Measurements from ENCODE around the gene RALGAPA1. TPM values are rescaled to one million over a fixed set of nuclear protein-coding genes. Genes with fewer than 3 reads are reported as not detected.
A peak's percentile ranks its signal among the peaks of the same experiment; 100 is the strongest.
"Not testable (repeated sequence)": the region's sequence is repeated elsewhere in the genome, so short reads cannot be mapped to it uniquely, and the experiment has no call there.

The RALGAPA1 gene
- total RNA-seq (78.7 TPM), polyA plus RNA-seq (ENCODE audit: insufficient read depth, low read depth, low replicate concordance) (13.3 TPM)
- long read RNA-seq, donor 1, result 0 reads
- long read RNA-seq, donor 2, partial matches to known transcripts, result 10 of 10 reads
- long read RNA-seq, donor 2, other reads (novel, unspliced or antisense), result 0 of 10 reads
- long read RNA-seq, donor 3, partial matches to known transcripts, result 6 of 6 reads
- long read RNA-seq, donor 3, other reads (novel, unspliced or antisense), result 0 of 6 reads
- long read RNA-seq, donor 4, partial matches to known transcripts, result 0 of 1 reads
- long read RNA-seq, donor 4, other reads (novel, unspliced or antisense), result 0 of 1 reads
- long read RNA-seq, donor 5, result 0 reads
- long read RNA-seq, donor 6, result 0 reads
- long read RNA-seq, donor 7, full-length matches to known transcripts, result 1 of 14 reads
- long read RNA-seq, donor 7, partial matches to known transcripts, result 7 of 14 reads
- long read RNA-seq, donor 7, other reads (novel, unspliced or antisense), result 6 of 14 reads
- long read RNA-seq, donor 8, full-length matches to known transcripts, result 1 of 1 reads
- long read RNA-seq, donor 8, partial matches to known transcripts, result 0 of 1 reads
- long read RNA-seq, donor 8, other reads (novel, unspliced or antisense), result 0 of 1 reads
- long read RNA-seq, donor 9, result 0 reads
- long read RNA-seq, donor 10, full-length matches to known transcripts, result 1 of 9 reads
- long read RNA-seq, donor 10, partial matches to known transcripts, result 0 of 9 reads
- long read RNA-seq, donor 10, other reads (novel, unspliced or antisense), result 8 of 9 reads

- H3K36me3 ChIP-seq (ENCODE audit: control insufficient read depth in 2 of 3, insufficient read depth in 3 of 3, low read length in 3 of 3); H3K4me1 ChIP-seq (ENCODE audit: control insufficient read depth in 2 of 3, insufficient read depth in 2 of 3, low read depth in 1 of 3, low read length in 3 of 3); H3K27me3 ChIP-seq (ENCODE audit: control insufficient read depth, insufficient read depth, low read length); H3K9me3 ChIP-seq (ENCODE audit: control insufficient read depth in 2 of 3, insufficient read depth in 1 of 3, low read length in 3 of 3); intact Hi-C loops (cut with DNase I): not testable (repeated sequence)
- DNase-seq, result peak; percentile 96 to 99 (median 97)
- peak; percentile 78 for FAIRE-seq
- Histone ChIP-seq H3K27ac (ENCODE audit: low read depth in 2 of 2, low read length in 2 of 2) (peak within 1 kb of the TSS; percentile 32 to 52), H3K9ac (ENCODE audit: low read length in 3 of 3) (peak within 1 kb of the TSS in 2 of 3 donors; percentile 65 to 70), H3K4me3 (ENCODE audit: low read length in 3 of 3) (peak within 1 kb of the TSS; percentile 71 to 85 (median 78))
- TF ChIP-seq CTCF (IDR thresholded peaks at IDR 0.05; ENCODE audit: borderline replicate concordance, extremely low read depth, insufficient read depth), result peak; percentile 18
Observed at GRCh38 chr14:35808638-35809563, at the start of gene RALGAPA1. Gene RALGAPA1, minus strand, starts transcription at chr14:35809295. Its CDS starts 460 bp downstream, at chr14:35808835.

GRCh38 chr14:35858521-35859209 lies 49.6 kb upstream of the RALGAPA1 start:
- Histone ChIP-seq H3K4me1 (ENCODE audit: control insufficient read depth in 2 of 3, insufficient read depth in 2 of 3, low read depth in 1 of 3, low read length in 3 of 3) (no peaks in the 10 kb centered on the region), H3K27me3 (ENCODE audit: control insufficient read depth, insufficient read depth, low read length) (no peaks in the 10 kb centered on the region), H3K9ac (ENCODE audit: low read length in 3 of 3) (no peak overlapping the region), H3K4me3 (ENCODE audit: low read length in 3 of 3) (no peak overlapping the region), H3K9me3 (ENCODE audit: control insufficient read depth in 2 of 3, insufficient read depth in 1 of 3, low read length in 3 of 3) (no peaks in the 10 kb centered on the region), H3K27ac (ENCODE audit: low read depth in 2 of 2, low read length in 2 of 2) (no peak overlapping the region), H3K36me3 (ENCODE audit: control insufficient read depth in 2 of 3, insufficient read depth in 3 of 3, low read length in 3 of 3) (peaks cover 0 to 7% (median 3%) of the 10 kb centered on the region in 3 donors)
- FAIRE-seq (no peak), DNase-seq (no peak)
- intact Hi-C loops (cut with DNase I), result no loop called here
- TF ChIP-seq CTCF (IDR thresholded peaks at IDR 0.05; ENCODE audit: borderline replicate concordance, extremely low read depth, insufficient read depth), result no peak

GRCh38 chr14:35855876-35856481 lies 46.9 kb upstream of the RALGAPA1 start:
- no peak overlapping the region for H3K27ac ChIP-seq (ENCODE audit: low read depth in 2 of 2, low read length in 2 of 2)
- H3K9me3 ChIP-seq (ENCODE audit: control insufficient read depth in 2 of 3, insufficient read depth in 1 of 3, low read length in 3 of 3), result peaks cover 0 to 3% (median 0%) of the 10 kb centered on the region in 3 donors
- no peak overlapping the region for H3K9ac ChIP-seq (ENCODE audit: low read length in 3 of 3)
- H3K4me1 ChIP-seq (ENCODE audit: control insufficient read depth in 2 of 3, insufficient read depth in 2 of 3, low read depth in 1 of 3, low read length in 3 of 3), result no peaks in the 10 kb centered on the region
- no peak for FAIRE-seq
- no peak overlapping the region for H3K4me3 ChIP-seq (ENCODE audit: low read length in 3 of 3)
- no peaks in the 10 kb centered on the region for H3K27me3 ChIP-seq (ENCODE audit: control insufficient read depth, insufficient read depth, low read length)
- TF ChIP-seq CTCF (IDR thresholded peaks at IDR 0.05; ENCODE audit: borderline replicate concordance, extremely low read depth, insufficient read depth), result no peak
- intact Hi-C loops (cut with DNase I), result no loop called here
- no peak for DNase-seq
- peaks cover 0 to 2% (median 0%) of the 10 kb centered on the region in 3 donors for H3K36me3 ChIP-seq (ENCODE audit: control insufficient read depth in 2 of 3, insufficient read depth in 3 of 3, low read length in 3 of 3)
